Colon (tissue), 2 donors: ENCODE data around the gene UFC1.

Experiments
- FAIRE-seq: peaks from 2 replicates; lab custom pipeline; 2012; peaks lifted over from hg19 to GRCh38; lab: Jason Lieb, UNC
- donor health status: control.
- donor health status: control.

UFC1 gene

DNA sequence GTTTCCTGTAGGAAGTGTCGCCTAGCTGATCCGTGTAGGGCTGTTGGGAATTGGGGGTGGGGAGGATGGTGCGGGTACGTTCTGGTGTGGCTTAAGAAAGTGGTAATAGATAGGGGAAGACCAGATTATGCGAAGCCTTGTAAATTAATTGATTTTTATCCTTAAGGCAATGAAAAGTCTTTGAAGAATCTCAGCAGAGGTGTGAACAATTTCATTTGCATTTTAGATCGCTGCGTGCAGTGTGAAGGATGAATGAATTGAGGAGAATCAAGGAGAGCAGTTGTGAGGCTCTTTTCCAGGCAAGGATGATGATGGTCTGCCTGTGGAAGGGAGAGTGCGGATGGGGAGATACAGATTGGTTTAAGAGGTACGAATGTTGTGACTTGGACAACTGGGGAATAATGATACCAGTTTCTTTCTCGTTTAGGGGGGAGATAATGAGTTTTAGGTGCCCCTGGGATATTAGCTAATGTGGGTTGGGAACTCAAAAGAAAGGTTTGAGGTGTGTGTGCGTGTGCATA lies 20.5 kb upstream of the UFC1 start:
- no peak for FAIRE-seq

DNA sequence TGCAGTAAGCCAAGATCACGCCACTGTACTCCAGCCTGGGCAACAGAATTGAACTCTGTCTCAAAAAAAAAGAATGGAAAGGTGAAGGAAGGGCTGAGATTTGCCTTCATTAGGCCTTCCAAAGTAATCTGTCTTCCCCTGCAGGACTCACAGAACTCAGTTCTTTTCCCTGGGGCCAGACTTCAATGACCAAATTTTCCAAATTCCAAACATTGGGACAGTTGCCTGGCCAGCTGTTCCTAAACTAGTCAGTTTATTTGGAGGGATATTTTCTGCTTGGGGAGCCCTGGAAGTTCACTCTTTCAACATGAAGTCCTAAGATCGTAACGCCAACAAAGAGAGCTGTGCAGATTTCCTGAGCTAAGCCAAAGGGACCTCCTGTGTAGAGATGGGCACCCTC lies 15.9 kb upstream of the UFC1 start:
- FAIRE-seq, result no peak

DNA sequence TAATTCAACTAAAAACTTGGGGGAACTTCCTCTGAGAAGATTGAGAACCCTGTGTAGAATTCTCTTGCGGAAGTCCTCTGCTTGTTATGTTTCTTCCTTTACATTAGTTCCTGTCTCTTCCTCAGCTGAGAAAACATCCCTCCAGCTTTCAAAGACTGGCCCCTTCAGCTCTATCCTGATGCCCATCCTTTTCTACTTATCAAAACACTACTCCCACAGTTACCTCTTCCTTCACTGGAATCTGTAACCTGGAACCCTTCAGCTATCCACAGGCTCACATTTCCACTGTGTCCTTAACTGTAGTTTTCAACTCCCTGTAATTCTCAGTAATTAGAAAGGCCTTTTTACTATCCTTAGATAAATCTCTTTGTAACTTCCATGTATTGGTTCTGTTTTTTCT lies 15.3 kb upstream of the UFC1 start:
- FAIRE-seq, result no peak

DNA sequence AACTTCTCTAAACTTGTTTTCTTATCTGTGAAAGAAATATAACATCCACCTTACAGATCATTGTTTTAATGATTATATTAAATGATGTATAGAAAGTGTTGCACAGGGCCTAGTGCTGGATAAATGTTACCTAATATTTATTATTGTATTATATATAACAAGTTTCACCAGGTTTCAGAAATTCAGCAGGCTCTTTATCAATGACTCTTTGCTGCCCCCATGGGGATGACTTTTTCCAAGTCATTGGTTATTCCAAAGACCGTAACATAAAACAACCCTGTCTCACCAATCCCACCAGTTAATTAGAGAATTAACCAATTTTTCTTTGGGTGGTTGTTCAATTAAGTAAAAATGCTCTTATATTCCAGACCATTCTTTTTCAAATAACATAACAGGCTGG lies 14.0 kb upstream of the UFC1 start:
- no peak for FAIRE-seq

DNA sequence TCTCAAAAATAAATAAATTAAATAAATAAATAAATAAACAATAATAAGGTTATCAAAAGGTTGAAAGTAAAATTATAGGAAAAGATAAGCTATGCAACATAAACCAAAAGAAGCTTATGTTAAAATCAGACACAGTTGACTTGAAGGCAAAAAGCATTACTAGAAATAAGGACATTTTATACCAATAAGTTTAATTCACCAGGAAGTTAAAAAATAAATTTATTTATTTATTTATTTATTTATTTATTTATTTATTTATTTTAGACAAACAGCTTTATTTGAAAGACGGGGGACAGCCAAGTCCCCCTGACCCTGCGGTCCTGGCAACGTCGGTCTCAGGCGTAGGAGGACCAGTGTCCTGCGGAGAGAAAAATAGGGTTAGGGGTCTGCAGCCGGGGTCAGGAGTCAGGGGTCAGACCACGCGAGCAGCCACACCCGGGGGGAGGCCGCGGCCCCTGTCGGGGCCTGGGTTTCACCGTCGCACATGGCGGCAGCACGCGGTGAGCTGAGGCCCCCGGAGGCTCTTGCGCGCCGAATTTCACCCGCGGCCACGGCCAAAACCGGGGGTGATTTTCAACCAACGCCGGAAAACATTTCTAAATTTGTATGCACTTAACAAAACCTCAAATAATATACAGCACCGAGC lies 12.9 kb upstream of the UFC1 start:
- no peak for FAIRE-seq

DNA sequence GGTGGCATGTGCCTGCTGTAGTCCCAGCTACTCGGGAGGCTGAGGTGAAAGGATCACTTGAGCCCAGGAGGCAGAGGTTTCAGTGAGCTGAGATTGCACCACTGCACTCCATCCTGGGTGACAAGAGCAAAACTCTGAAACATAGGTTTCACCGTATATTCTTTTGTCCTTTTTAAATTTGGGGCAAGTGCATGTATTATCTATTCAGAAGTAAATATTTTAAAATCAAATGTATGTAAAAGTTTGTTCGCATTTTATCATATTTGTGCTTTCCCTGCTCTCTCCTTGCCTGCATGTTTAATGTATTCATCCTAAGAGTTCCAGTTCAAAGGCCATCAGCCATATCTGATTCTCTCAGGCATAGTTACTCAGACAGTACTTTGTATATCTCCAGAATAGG lies 7.9 kb upstream of the UFC1 start:
- FAIRE-seq, result no peak

DNA sequence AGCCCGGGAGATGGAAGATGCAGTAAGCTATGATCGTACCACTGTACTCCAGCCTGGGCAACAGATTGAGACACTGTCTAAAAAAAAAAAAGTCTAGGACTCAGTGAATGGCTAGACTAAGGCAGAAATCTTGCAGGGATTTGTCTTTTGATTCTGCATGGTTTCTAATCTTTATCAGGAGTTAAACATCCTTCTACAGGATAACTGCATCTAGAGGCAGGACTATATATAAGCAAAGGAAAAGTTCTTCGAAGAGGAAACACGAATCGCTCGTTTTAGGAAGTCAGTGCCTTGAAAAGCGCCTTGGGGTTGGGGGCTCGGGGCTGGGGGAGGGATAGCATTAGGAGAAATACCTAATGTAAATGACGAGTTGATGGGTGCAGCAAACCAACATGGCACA lies 602 bp upstream of the UFC1 start:
- FAIRE-seq, result no peak

DNA sequence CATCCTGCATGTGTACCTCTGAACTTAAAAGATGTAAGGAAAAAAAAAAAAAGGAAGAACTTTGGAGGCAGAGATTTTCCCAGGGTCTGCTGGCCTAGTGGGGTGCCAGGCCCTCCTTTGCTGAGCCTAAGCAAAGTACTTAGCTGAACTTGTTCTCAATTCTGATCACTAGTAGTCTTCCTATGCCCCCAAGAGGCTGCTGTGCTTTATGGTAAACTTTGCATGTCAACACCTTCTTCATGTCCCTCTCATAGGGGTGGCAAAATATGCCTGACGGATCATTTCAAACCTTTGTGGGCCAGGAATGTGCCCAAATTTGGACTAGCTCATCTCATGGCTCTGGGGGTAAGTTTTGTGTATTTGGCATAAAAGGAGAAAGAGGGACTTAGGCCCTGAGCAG lies 4.1 kb downstream of the UFC1 start:
- FAIRE-seq, result no peak

DNA sequence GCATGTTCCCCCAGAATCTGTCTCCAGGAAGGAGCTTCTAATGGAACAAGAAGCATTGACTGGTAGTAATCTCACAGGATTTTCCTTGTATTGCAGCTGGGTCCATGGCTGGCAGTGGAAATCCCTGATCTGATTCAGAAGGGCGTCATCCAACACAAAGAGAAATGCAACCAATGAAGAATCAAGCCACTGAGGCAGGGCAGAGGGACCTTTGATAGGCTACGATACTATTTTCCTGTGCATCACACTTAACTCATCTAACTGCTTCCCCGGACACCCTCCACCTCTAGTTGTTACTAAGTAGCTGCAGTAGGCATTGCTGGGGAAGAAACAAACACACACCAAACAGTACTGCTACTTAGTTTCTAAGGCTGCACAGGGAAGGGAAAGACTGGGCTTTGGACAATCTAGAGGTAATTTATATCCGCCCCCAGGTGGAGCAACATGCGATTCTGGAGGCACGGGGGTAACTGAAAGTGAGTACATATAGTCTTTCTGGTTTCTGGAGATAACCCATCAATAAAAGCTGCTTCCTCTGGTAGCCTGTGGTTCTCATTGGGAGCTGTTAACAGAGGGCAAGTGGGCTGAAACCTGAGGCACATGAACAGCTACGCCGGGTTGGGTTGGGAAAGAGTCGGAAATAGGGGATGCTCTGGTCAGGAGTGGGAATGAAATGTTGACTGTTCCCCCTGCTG lies 4.7 kb downstream of the UFC1 start:
- no peak for FAIRE-seq

DNA sequence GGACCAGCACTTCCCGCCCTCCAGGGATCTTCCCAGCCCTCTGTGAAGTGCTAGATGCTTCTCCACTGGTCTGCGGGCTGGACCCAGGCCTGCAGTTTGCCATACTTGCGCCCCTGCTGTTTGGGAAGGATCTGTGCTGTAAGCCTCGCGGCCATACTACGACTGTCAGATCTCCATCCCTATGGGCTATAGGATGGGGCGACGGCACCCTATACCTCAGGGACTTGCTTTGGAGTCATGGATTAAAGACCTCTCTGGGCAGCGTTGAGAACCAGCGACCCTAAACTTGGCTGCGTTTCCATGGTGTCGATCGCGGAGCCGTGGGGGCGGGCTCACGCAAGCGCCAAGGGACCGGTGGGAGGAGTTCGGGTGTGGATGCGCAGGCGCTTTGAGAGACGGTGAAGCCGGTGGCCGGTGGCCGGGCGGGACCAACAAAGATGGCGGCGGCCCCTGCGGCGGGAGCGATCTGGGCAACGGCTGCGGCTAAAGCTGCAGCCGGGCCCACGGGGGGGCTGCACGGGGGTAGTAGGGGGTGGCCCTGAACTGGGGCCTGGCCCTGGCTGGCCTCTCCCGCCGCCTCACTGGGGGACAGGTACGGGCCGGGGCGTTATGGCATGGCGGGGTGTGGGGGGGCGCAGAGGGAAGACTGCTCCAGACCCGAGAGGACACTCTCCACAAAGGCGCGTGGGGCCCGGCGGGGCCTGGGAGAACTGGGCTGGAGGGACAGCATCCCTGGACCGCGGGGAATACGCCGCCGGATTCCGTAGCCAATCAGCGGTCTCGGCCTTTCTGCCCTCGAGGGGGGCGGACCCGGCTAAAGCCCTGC lies 5.5 kb downstream of the UFC1 start, which contains the start of gene USP21:
Gene USP21 (plus strand): TSS at position 414 of the 826 bp plus-strand sequence. CDS start 1,141 bp downstream, outside the sequence.
- FAIRE-seq, result no peak

DNA sequence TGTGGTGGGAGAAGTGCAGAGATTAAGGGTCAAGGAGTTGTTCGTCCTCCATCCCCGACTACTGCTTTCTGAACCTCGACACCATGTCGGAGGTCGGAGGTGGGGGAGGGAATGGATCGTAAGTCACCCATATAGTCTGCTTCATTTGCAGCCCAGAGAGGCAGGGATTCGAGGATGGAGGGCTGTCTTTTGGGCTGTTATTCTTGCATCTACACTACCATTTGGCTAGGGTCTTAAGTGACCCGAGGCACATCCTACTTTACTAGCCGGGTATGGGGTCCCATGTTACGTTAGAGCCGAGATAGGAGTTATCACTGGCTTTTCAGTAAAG lies 6.1 kb downstream of the UFC1 start:
- FAIRE-seq, result no peak

DNA sequence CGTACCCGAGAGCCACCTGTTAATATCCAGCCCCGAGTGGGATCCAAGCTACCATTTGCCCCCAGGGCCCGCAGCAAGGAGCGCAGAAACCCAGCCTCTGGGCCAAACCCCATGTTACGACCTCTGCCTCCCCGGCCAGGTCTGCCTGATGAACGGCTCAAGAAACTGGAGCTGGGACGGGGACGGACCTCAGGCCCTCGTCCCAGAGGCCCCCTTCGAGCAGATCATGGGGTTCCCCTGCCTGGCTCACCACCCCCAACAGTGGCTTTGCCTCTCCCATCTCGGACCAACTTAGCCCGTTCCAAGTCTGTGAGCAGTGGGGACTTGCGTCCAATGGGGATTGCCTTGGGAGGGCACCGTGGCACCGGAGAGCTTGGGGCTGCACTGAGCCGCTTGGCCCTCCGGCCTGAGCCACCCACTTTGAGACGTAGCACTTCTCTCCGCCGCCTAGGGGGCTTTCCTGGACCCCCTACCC lies 6.9 kb downstream of the UFC1 start:
- no peak for FAIRE-seq

DNA sequence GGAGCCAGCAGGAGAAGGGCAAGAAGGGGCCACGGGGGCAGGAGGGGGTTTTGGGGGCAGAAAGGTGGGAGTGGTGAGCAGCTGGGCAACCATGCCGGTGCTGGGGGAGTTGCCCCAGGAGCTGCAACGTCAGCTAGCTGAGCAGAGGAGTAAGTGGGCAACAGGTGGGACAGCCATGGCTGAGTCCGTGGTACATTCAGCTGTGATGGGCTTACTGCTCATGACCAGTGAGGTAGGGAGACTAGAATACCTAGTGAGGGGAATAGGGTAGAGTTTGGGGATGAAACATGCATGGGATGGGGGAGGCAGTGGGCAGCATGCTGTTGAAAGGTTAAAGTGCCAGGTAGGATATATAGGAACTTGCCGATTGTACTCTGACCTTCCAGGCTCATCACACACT lies 7.9 kb downstream of the UFC1 start:
- no peak for FAIRE-seq

DNA sequence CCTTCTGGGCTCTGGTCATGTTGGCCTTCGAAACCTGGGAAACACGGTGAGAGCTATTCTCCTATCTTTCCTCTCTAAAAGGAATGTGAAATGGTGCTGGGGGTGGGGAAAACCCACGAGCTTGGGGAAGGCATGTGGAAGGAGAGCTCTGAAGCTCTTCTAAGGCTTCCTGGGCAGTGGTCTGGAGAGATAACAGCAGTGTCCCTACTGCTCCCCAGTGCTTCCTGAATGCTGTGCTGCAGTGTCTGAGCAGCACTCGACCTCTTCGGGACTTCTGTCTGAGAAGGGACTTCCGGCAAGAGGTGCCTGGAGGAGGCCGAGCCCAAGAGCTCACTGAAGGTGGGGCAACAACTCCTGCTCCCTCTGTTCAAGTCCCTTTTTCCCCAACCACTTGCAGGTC lies 8.3 kb downstream of the UFC1 start:
- FAIRE-seq, result no peak

DNA sequence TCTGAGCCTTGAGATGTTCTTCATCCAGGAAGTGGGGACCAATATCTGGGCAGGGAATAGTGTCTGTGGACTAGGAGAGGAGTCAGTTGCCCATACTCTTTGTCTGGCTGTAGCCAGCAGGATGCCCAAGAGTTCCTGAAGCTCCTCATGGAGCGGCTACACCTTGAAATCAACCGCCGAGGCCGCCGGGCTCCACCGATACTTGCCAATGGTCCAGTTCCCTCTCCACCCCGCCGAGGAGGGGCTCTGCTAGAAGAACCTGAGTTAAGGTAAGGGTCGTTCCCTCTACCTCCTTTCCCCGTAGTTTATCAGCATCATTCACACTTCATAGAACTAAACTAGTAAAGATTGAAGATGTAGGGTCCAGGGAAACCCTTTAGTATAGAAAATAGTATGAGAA lies 9.0 kb downstream of the UFC1 start:
- no peak for FAIRE-seq

DNA sequence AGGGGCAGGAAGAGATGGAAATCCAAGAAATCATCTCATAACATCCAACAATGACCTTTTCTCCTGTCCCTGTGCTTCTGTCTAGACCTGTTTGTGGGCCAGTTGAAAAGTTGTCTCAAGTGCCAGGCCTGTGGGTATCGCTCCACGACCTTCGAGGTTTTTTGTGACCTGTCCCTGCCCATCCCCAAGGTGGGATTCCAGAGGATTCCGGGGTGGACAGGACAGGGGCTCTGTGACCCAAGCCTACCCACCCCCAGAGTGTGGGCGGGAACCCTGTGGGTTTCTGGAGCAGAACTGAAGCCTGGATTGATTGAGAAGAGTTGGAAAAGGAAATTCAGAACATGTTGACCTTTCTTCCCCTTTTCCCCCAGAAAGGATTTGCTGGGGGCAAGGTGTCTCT lies 10.0 kb downstream of the UFC1 start:
- no peak for FAIRE-seq

DNA sequence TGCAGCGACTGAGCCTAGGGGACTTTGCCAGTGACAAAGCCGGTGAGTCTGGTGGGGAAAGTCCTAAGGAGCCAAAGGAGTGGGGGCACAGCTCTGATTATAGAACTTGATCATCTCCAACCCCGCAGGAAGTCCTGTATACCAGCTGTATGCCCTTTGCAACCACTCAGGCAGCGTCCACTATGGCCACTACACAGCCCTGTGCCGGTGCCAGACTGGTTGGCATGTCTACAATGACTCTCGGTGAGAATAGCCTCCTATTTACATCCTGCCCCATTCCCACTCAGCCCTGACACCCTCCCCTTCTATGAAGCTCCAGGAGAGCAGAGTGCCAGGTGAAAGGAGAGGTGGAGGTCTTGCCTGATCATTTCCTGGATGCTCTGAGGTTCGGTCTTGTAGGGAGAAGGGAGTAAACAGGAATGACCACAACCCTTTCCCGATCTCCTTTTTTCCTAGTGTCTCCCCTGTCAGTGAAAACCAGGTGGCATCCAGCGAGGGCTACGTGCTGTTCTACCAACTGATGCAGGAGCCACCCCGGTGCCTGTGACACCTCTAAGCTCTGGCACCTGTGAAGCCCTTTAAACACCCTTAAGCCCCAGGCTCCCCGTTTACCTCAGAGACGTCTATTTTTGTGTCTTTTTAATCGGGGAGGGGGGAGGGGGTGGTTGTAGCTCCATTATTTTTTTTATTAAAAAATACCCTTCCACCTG lies 11.3 kb downstream of the UFC1 start:
- FAIRE-seq, result no peak

DNA sequence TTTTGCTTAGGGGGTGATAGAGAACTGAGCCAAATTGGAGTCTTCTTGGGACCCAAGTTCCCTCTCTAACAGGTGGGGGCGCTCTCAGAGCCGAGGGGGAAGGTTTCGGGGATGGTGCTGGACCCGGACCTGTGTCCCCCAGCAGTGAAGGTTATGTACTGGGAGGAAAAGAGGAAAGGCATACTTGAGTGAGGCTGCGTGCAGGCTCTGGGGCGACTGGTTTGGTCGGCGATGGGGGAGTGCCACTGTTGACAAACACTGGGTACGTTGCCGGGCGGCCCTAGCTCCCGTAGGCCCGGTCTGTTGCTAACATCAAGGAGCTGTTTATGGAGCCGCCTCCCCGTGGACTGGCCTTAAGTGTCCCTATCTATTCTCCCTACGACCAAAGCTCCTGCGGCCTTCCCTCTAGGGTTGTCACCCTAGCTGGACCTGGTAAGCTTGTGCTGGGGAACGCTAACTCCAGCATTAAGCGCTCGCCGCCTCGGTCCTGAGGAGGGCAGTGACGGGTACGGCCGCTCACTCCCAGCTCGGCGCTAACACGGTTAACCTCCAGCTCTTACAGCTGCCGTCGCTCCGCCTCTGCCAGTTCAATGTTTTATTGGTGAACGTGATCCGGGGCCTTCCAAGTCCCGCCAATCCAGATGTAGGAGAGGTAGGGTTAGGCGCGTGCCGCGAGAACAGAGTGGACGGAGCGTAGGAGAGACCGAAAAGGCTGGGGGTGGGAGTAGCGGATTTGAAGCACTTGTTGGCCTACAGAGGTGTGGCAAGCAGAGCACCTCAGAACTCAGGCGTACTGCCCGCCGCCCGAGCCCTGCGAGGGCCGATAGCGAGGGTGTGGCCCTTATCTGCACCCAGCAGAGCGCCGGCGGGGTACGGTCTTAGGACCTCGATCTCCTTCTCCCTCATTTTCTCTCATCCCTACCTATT lies 12.2 kb downstream of the UFC1 start, which contains the start of gene PPOX:
Gene PPOX (plus strand): TSS at position 685 of the 927 bp plus-strand sequence. CDS start 422 bp downstream, outside the sequence.
- no peak for FAIRE-seq

DNA sequence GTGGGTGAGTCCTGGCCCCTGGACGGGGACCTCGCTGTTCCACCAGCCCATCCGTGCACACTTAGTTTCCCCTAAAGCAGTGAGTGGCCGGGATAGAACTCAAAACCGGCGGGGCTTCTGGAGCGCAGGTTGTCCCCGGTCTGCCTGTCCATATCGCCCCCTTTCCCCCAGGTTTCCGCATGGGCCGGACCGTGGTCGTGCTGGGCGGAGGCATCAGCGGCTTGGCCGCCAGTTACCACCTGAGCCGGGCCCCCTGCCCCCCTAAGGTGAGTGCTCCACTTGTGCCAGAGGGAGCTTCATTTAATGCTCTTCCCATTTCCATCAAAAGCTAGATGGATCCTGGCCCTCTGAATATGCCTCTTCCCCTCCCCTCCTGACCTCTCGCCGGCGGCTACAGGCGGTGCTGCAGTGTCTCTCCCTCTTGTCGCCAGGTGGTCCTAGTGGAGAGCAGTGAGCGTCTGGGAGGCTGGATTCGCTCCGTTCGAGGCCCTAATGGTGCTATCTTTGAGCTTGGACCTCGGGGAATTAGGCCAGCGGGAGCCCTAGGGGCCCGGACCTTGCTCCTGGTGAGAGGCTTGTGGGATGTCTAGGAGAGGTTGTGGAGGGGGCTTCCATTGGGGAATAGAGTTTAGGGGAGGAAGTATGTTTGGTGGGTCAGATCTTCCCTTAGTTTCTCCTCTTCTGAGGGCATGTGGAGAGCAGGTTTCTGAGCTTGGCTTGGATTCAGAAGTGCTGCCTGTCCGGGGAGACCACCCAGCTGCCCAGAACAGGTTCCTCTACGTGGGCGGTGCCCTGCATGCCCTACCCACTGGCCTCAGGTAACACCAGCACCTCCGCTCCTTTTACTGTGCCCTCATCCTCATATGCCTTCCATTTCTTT lies 13.1 kb downstream of the UFC1 start:
- no peak for FAIRE-seq

DNA sequence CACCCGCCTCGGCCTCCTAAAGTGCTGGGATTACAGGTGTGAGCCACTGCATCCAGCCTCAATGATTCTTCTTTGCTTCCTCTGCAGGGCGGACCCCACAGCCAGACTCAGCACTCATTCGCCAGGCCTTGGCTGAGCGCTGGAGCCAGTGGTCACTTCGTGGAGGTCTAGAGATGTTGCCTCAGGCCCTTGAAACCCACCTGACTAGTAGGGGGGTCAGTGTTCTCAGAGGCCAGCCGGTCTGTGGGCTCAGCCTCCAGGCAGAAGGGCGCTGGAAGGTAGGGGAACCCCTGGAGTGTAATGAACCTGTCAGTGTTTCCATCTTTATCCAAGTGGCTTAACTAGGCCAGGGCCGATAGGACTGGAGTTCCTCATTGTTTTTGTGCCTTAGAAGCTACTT lies 15.1 kb downstream of the UFC1 start:
- no peak for FAIRE-seq
